Stimulated activated naive CD8-positive, alpha-beta T cell treated with anti-CD3 and anti-CD28 coated beads, Interleukin-15, Interleukin-2, amounts not matched to agents 100 U/mL and 50 U/mL, for 24 hours (primary cell): ENCODE results near the gene SLC35B4.

Experiments used
- ATAC-seq: fragments of 150-1000 bp; cut with Tn5 transposase; one replicate; pipeline ENCODE4 v1.10.0; 2021
- DNase-seq: peaks from one replicate; pipeline ENCODE4 v3.0.0; 2021

Gene SLC35B4

GRCh38 chr7:134290286-134290685, 26.4 kb downstream of the SLC35B4 start:
- no peak for ATAC-seq
- no peak for DNase-seq

- DNase-seq: no peak
- ATAC-seq: no peak
Observed at GRCh38 chr7:134289841-134290240, 26.9 kb downstream of the SLC35B4 start.

GRCh38 chr7:134289423-134289822, 27.3 kb downstream of the SLC35B4 start:
- ATAC-seq: no peak

GRCh38 chr7:134287916-134288659, 28.6 kb downstream of the SLC35B4 start:
- no peak for ATAC-seq
- DNase-seq: no peak

More at GRCh38 chr7:134289423-134289822, 27.3 kb downstream of the SLC35B4 start:
- DNase-seq: no peak

GRCh38 chr7:134284952-134285351, 31.8 kb downstream of the SLC35B4 start:
- no peak for DNase-seq
- no peak for ATAC-seq

GRCh38 chr7:134284011-134284410, 32.7 kb downstream of the SLC35B4 start:
- DNase-seq: no peak
- ATAC-seq: no peak

- DNase-seq: no peak
- ATAC-seq: no peak
Observed at GRCh38 chr7:134280508-134280907, 36.2 kb downstream of the SLC35B4 start.

- no peak for DNase-seq
- no peak for ATAC-seq
Observed at GRCh38 chr7:134279898-134280297, 36.8 kb downstream of the SLC35B4 start.

- no peak for DNase-seq
Observed at GRCh38 chr7:134279336-134279735, 37.4 kb downstream of the SLC35B4 start.

GRCh38 chr7:134278502-134279153, 38.1 kb downstream of the SLC35B4 start:
- no peak for ATAC-seq
- no peak for DNase-seq

More at GRCh38 chr7:134279336-134279735, 37.4 kb downstream of the SLC35B4 start:
- ATAC-seq: no peak

GRCh38 chr7:134276951-134277350, 39.8 kb downstream of the SLC35B4 start:
- ATAC-seq (no peak), DNase-seq (no peak)

- DNase-seq (no peak), ATAC-seq (no peak)
Observed at GRCh38 chr7:134262322-134262721, 54.4 kb downstream of the SLC35B4 start.

GRCh38 chr7:134255814-134256213, 60.9 kb downstream of the SLC35B4 start:
- DNase-seq: no peak
- ATAC-seq: no peak

GRCh38 chr7:134254311-134254710, 62.4 kb downstream of the SLC35B4 start:
- DNase-seq: no peak

GRCh38 chr7:134248196-134248595, 68.5 kb downstream of the SLC35B4 start:
- ATAC-seq (no peak), DNase-seq (no peak)

More at GRCh38 chr7:134254311-134254710, 62.4 kb downstream of the SLC35B4 start:
- ATAC-seq: no peak

GRCh38 chr7:134246761-134247160, 70.0 kb downstream of the SLC35B4 start:
- ATAC-seq: no peak
- DNase-seq: no peak

- ATAC-seq (no peak), DNase-seq (no peak)
Observed at GRCh38 chr7:134246347-134246746, 70.4 kb downstream of the SLC35B4 start.

- ATAC-seq (no peak), DNase-seq (no peak)
Observed at GRCh38 chr7:134245253-134245652, 71.5 kb downstream of the SLC35B4 start.
